BJ (cell line): Measurements from ENCODE around the gene AMOTL1. TPM values are rescaled to one million over a fixed set of nuclear protein-coding genes. Genes with fewer than 3 reads are reported as not detected.
A peak's percentile ranks its signal among the peaks of the same experiment; 100 is the strongest.

Experiments
- CTCF ChIA-PET: fragments of 350-600 bp; formaldehyde crosslinking; extraction: SDS; loops from one replicate; lab custom pipeline; 2021; ENCODE audit warnings: antibody characterized with exemption, inconsistent platforms; lab: Yijun Ruan, JAX
- POLR2A ChIA-PET: fragments of 300-600 bp; sonication (Branson Sonifier 250); formaldehyde crosslinking; extraction: SDS; loops from one replicate; lab custom pipeline; 2021; ENCODE audit warnings: antibody characterized with exemption; lab: Charles Lee
- DNase-seq: peaks from one replicate; pipeline ENCODE4 v3.0.0-alpha.2; 2011; ENCODE audit warnings: low read depth
- H3K27me3 ChIP-seq: 2 replicates; pipeline ENCODE4 v1.6.0; 2011; ENCODE audit warnings: low read length; ENCODE audit not compliant: control insufficient read depth, insufficient read depth
- H3K36me3 ChIP-seq: 2 replicates; pipeline ENCODE4 v1.5.1; 2011; ENCODE audit warnings: low read length; ENCODE audit not compliant: control insufficient read depth, insufficient read depth
- H3K4me3 ChIP-seq: 2 replicates; pipeline ENCODE4 v1.5.1; 2011; ENCODE audit warnings: low read depth, mild to moderate bottlenecking, control low read depth, low read length
- polyA plus RNA-seq: library from polyadenylated mRNA; depleted of rRNA; stranded (reverse); fragments of >200 nt; gene quantifications from 2 replicates; pipeline ENCODE4 v1.2.3, GENCODE V29; 2011
- TF ChIP-seq, protein P1 (sequence below): IDR thresholded peaks from 2 replicates; pipeline ENCODE4 v1.5.1; 2011; ENCODE audit warnings: low read depth, mild to moderate bottlenecking, control low read depth, inconsistent platforms, low read length, moderate library complexity; ENCODE audit not compliant: insufficient read depth

The AMOTL1 gene
- polyA plus RNA-seq, 1 experiment, result 25.5 TPM

- CTCF ChIA-PET, result interaction anchor here (0.9 to 2.1 kb wide), 2 partner anchors 9 to 251 kb away, joined by 3 to 7 read pairs; no protein-coding TSS in a partner anchor
- TF ChIP-seq, protein P1, sequence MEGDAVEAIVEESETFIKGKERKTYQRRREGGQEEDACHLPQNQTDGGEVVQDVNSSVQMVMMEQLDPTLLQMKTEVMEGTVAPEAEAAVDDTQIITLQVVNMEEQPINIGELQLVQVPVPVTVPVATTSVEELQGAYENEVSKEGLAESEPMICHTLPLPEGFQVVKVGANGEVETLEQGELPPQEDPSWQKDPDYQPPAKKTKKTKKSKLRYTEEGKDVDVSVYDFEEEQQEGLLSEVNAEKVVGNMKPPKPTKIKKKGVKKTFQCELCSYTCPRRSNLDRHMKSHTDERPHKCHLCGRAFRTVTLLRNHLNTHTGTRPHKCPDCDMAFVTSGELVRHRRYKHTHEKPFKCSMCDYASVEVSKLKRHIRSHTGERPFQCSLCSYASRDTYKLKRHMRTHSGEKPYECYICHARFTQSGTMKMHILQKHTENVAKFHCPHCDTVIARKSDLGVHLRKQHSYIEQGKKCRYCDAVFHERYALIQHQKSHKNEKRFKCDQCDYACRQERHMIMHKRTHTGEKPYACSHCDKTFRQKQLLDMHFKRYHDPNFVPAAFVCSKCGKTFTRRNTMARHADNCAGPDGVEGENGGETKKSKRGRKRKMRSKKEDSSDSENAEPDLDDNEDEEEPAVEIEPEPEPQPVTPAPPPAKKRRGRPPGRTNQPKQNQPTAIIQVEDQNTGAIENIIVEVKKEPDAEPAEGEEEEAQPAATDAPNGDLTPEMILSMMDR, result no peak
- no peak for DNase-seq
- POLR2A ChIA-PET, result no interaction called here
- Histone ChIP-seq H3K36me3 (peaks cover 11% of the 10 kb centered on the region; the same call in 1 of the 2 replicates), H3K27me3 (no peaks in the 10 kb centered on the region), H3K4me3 (no peak overlapping the region)
Measured at GRCh38 chr11:94873916-94874540, 105.9 kb downstream of the AMOTL1 start.

DNA sequence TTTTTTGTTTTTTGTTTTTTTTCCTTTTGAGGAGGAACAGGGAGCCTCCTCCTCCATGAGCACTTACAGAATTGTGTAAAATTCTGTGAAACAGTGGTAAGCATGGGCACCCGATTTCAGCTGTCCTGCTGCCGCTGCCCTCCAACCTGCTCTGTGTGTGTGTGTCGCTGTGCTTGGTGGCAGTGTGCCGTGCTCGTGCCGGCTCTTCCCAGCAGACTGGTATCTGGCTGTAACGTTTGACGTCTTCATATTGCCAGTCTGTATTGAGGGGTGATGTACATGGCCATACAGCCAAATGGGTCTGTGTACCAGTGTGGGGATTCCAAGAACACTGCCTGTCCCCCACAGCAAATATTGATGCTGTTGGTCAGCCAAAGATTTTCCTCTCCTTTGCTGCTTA lies 108.1 kb downstream of the AMOTL1 start:
- H3K36me3 ChIP-seq, result peaks cover 6% of the 10 kb centered on the region; the same call in 1 of the 2 replicates
- POLR2A ChIA-PET, result no interaction called here

DNA sequence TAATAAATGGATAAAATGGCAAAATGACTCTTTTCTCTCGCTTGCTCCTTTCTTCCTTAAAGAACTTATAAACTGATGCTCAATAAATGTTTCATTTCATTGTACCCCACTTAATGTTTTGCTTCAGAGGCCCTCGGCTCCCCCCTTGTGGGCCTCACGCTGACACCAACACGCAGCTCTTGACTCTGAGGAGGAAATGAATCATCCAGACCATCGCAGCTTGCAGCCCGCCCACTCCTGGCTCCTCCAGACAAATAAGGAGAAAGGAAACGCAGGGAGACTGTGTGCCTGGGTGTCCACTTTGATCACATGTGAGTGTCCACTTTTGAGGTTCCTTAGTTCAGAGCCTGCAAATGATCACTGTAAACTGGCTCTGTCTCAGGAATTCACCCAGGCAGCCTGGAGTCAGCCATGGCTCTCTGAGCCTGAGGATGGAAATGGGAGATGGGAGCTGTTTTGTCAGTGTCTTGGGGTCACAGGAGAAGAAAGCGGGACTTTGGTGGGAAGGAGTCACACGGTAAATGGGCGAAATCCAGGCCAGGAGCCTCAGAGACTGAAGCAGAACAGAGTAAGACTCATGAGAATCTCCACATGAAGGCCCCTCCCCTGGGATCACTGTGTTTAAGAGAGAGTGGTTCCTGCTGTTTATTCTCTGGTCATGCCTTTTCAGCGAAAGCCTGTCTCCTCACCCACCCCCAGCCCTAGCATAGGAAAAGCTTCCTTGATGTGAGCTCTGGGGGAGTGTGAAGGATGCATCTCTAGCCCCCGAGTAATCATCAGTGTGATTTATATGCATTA lies 108.7 kb downstream of the AMOTL1 start:
- TF ChIP-seq, protein P1, result peak; percentile 37
- peak; percentile 89 for DNase-seq
- ChIA-PET CTCF (interaction anchor here (0.8 to 1.6 kb wide), 7 partner anchors 10 to 254 kb away, joined by 3 to 14 read pairs (median 4); no protein-coding TSS in a partner anchor), POLR2A (no interaction called here)
- Histone ChIP-seq H3K36me3 (peaks cover 5% of the 10 kb centered on the region; the same call in 1 of the 2 replicates), H3K27me3 (no peaks in the 10 kb centered on the region), H3K4me3 (no peak overlapping the region)

More for the DNA sequence above, 108.1 kb downstream of the AMOTL1 start:
- no peaks in the 10 kb centered on the region for H3K27me3 ChIP-seq
- no peak for DNase-seq
- TF ChIP-seq, protein P1, result no peak
- CTCF ChIA-PET, result interaction anchor here (0.8 to 1.6 kb wide), 5 partner anchors 9 to 253 kb away, joined by 3 to 14 read pairs (median 4); no protein-coding TSS in a partner anchor
- H3K4me3 ChIP-seq, result no peak overlapping the region

GRCh38 chr11:94877443-94878200 lies 109.5 kb downstream of the AMOTL1 start:
- Histone ChIP-seq H3K4me3 (no peak overlapping the region), H3K27me3 (no peaks in the 10 kb centered on the region), H3K36me3 (0 out of 2 replicates have a peak, but pooled peaks cover 3% of the 10 kb centered on the region)
- POLR2A ChIA-PET, result no interaction called here
- TF ChIP-seq, protein P1, result no peak
- CTCF ChIA-PET, result interaction anchor here (0.8 to 1.6 kb wide), 8 partner anchors 11 to 254 kb away, joined by 3 to 14 read pairs (median 4); no protein-coding TSS in a partner anchor
- no peak for DNase-seq
